Activated T-helper 2 cell treated with anti-CD3 and anti-CD28 coated beads, Interferon-gamma antibody, Interleukin-2, Interleukin-4, amounts not matched to agents 10 μg/mL and 5 μg/mL and 100 μg/mL, durations not matched to agents 14 hours and 24 hours and 36 hours (primary cell): ENCODE measurements around the gene CTBP2. TPM values are rescaled to one million over a fixed set of nuclear protein-coding genes. Genes with fewer than 3 reads are reported as not detected.
"Not testable (repeated sequence)": the region's sequence is repeated elsewhere in the genome, so short reads cannot be mapped to it uniquely, and the experiment has no call there.

ENCODE experiments used
- DNase-seq: peaks from one replicate; pipeline ENCODE4 v3.0.0; 2021; ENCODE audit warnings: low spot score
- H3K27ac Mint-ChIP-seq: one replicate; pipeline ENCODE4 v1.8.0; 2021; ENCODE audit warnings: mixed read lengths
- H3K27me3 Mint-ChIP-seq: one replicate; pipeline ENCODE4 v1.8.0; 2021; ENCODE audit warnings: low read depth, mixed read lengths
- H3K36me3 Mint-ChIP-seq: one replicate; pipeline ENCODE4 v1.8.0; 2021; ENCODE audit warnings: low read depth, mixed read lengths
- H3K4me1 Mint-ChIP-seq: one replicate; pipeline ENCODE4 v1.8.0; 2021; ENCODE audit warnings: low read depth, mixed read lengths
- H3K4me3 Mint-ChIP-seq: one replicate; pipeline ENCODE4 v1.8.0; 2021; ENCODE audit warnings: low read depth, mild to moderate bottlenecking, moderate library complexity, mixed read lengths
- H3K9me3 Mint-ChIP-seq: one replicate; pipeline ENCODE4 v1.8.0; 2021; ENCODE audit warnings: mixed read lengths
- intact Hi-C: fragments of 100-400 bp; cut with micrococcal nuclease; formaldehyde crosslinking; loops from one replicate; pipeline ENCODE4 v1.15.1; 2023
- total RNA-seq: library from RNA; stranded (reverse); gene quantifications from 2 replicates; pipeline ENCODE4 v1.2.3, GENCODE V29; 2022

CTBP2 gene
- total RNA-seq, 1 donor from 2014 or later, result 0.48 TPM

DNA sequence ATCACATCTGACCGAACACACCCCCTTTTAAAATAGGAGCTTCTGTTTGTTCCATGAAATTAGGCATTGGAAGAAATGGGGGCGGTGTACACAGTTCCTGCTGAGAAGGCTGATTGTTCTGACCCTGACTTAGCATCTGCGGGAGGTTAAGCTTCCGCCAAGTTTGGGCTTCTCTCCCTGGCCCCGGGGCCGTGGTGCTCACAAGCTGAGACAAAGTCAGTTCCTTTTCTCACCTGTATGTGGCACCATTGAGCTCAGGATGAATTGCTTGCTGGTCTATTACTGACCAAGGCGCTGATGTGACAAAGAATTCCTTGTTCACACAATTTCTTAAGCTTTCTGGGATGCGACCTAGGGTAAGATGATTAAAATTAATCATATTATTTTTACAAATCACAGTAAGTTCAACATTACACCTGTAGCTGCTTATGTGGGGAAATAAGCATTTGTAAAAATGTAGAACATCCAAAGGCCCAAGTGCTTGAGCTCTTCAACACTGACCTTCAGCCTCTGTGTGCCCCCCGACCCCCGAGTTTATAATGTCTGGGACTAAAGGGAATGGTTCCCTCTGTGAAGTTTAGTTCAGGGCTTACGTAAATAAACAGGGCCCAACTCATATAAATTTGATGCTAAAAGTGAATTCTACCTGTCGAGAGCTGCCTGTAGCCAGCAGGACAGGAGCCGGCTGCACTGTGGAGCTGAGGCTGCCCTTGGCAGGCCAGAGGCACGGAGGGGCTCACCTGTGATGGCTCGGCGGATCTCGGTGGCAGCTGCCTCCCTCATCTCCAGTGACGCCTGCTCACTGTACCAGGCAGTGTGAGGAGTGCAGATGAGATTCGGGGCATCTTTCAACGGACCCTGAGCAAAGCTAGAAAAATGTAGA is 167.7 kb downstream of the CTBP2 start:
- no peaks in the 10 kb centered on the region for H3K9me3 Mint-ChIP-seq
- no peak overlapping the region for H3K4me3 Mint-ChIP-seq
- DNase-seq, result no peak
- H3K27ac Mint-ChIP-seq, result no peak overlapping the region
- intact Hi-C loops, result no loop called here
- no peaks in the 10 kb centered on the region for H3K4me1 Mint-ChIP-seq
- H3K36me3 Mint-ChIP-seq, result peaks cover 14% of the 10 kb centered on the region
- H3K27me3 Mint-ChIP-seq, result no peaks in the 10 kb centered on the region

DNA sequence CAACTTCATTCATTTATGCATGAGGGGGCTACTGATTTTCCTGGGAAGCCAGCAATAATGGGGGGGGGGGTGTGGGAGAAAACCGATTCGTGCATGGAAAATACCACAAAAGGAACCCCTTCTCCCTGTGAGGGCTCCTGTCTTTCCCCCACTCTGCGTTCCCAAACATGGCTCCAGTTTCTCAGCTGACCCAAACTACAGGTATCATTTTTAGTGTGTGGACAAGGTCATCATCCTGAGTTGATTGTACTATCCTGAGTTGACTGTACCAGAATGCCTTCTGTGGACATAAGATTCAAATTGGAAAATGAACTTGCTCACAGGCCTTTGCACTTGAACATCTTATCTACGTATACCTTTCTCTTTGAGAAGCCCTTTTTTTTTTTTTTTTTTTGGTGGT is 168.5 kb downstream of the CTBP2 start:
- H3K4me1 Mint-ChIP-seq, result no peaks in the 10 kb centered on the region
- no peaks in the 10 kb centered on the region for H3K9me3 Mint-ChIP-seq
- H3K4me3 Mint-ChIP-seq, result no peak overlapping the region
- intact Hi-C loops, result no loop called here
- H3K27ac Mint-ChIP-seq, result no peak overlapping the region
- no peaks in the 10 kb centered on the region for H3K27me3 Mint-ChIP-seq
- H3K36me3 Mint-ChIP-seq, result peaks cover 17% of the 10 kb centered on the region
- no peak for DNase-seq

- H3K27me3 Mint-ChIP-seq, result no peaks in the 10 kb centered on the region
- no peak overlapping the region for H3K27ac Mint-ChIP-seq
- peaks cover 17% of the 10 kb centered on the region for H3K36me3 Mint-ChIP-seq
- no peak overlapping the region for H3K4me3 Mint-ChIP-seq
- intact Hi-C loops, result no loop called here
- peak; percentile 4 for DNase-seq
- no peaks in the 10 kb centered on the region for H3K4me1 Mint-ChIP-seq
- H3K9me3 Mint-ChIP-seq, result no peaks in the 10 kb centered on the region
Measured at GRCh38 chr10:124990671-124991625, 169.4 kb downstream of the CTBP2 start.

DNA sequence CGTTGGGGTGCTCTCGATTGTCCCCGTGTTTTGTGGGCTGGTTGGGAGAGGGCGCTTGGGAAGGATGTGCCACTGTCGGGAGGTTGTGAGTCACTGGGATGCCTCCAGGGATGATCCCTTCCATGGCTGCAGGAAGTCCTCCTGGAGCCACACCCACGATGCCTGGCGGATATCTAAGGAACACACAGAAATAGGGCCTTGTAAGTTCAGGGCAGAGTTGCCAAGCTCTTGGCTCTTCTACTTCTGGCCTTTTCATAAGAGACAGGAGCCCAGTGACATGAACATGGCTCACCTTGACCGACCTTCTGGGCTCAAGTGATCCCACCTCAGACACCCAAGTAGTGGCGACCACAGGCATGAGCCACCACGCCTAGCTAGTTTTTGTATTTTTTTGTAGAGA is 170.8 kb downstream of the CTBP2 start:
- Mint-ChIP-seq H3K4me1 (no peaks in the 10 kb centered on the region), H3K27ac (no peak overlapping the region), H3K36me3 (peaks cover 29% of the 10 kb centered on the region), H3K4me3 (no peak overlapping the region), H3K9me3 (no peaks in the 10 kb centered on the region), H3K27me3 (no peaks in the 10 kb centered on the region)
- intact Hi-C loops, result no loop called here
- DNase-seq, result no peak

- DNase-seq, H3K27me3 Mint-ChIP-seq, intact Hi-C loops, H3K4me3 Mint-ChIP-seq, H3K4me1 Mint-ChIP-seq, H3K9me3 Mint-ChIP-seq, H3K27ac Mint-ChIP-seq: not testable (repeated sequence)
- H3K36me3 Mint-ChIP-seq, result peaks cover 34% of the 10 kb centered on the region
Measured at GRCh38 chr10:124988753-124989152, 171.6 kb downstream of the CTBP2 start.

DNA sequence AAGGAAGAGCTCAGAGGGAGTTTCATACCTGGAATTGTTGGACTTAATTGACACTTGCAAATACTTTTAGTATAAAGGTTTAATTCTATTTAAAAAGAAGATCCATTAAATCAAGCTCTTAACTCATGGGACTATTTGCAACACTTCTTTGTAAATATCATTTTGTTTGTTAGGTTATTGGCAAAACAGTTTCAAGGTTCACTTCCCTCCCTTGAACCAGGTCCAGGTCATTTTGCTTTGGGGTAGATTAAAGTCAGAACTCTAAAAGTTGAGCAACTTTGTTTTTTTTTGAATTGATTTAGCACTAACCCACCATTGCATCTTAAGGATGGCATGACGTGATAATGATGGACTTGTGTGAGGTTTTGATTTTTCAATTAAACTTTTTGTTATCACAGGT is 172.6 kb downstream of the CTBP2 start:
- Mint-ChIP-seq H3K27me3 (no peaks in the 10 kb centered on the region), H3K4me3 (no peak overlapping the region), H3K9me3 (no peaks in the 10 kb centered on the region), H3K27ac (no peak overlapping the region), H3K4me1 (peaks cover 10% of the 10 kb centered on the region), H3K36me3 (peaks cover 43% of the 10 kb centered on the region)
- intact Hi-C loops, result no loop called here
- DNase-seq, result no peak

- H3K27ac Mint-ChIP-seq, result no peak overlapping the region
- H3K36me3 Mint-ChIP-seq, result peaks cover 59% of the 10 kb centered on the region
- DNase-seq, result no peak
- H3K27me3 Mint-ChIP-seq, result no peaks in the 10 kb centered on the region
- intact Hi-C loops, result no loop called here
- H3K4me3 Mint-ChIP-seq, result no peak overlapping the region
- no peaks in the 10 kb centered on the region for H3K9me3 Mint-ChIP-seq
- H3K4me1 Mint-ChIP-seq, result peaks cover 11% of the 10 kb centered on the region
Measured at GRCh38 chr10:124985162-124985561, 175.2 kb downstream of the CTBP2 start.

GRCh38 chr10:124984376-124984775 is 176.0 kb downstream of the CTBP2 start:
- peaks cover 11% of the 10 kb centered on the region for H3K4me1 Mint-ChIP-seq
- DNase-seq, result no peak
- H3K27me3 Mint-ChIP-seq, result no peaks in the 10 kb centered on the region
- H3K27ac Mint-ChIP-seq, result no peak overlapping the region
- H3K36me3 Mint-ChIP-seq, result peaks cover 59% of the 10 kb centered on the region
- H3K4me3 Mint-ChIP-seq, result no peak overlapping the region
- H3K9me3 Mint-ChIP-seq, result no peaks in the 10 kb centered on the region
- intact Hi-C loops, result no loop called here

DNA sequence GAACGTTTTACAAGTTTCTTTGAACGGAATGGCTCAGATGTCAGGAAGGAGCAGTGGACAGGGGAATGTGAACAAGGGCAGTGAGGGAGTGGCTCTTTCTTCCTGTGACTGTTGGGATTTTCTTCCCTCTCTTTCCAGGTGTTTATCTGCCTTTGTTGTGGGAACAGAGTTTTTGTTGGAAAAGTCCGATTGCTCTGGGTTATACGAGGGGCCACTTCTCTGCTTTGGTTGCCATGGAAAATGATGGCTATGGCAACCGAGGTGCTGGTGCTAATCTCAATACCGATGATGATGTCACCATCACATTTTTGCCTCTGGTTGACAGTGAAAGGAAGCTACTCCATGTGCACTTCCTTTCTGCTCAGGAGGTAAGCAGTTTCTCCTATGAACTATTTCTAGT is 177.0 kb downstream of the CTBP2 start:
- H3K9me3 Mint-ChIP-seq, result no peaks in the 10 kb centered on the region
- no peak for DNase-seq
- intact Hi-C loops, result no loop called here
- H3K36me3 Mint-ChIP-seq, result peaks cover 57% of the 10 kb centered on the region
- H3K4me3 Mint-ChIP-seq, result no peak overlapping the region
- peaks cover 11% of the 10 kb centered on the region for H3K4me1 Mint-ChIP-seq
- H3K27ac Mint-ChIP-seq, result no peak overlapping the region
- H3K27me3 Mint-ChIP-seq, result no peaks in the 10 kb centered on the region

DNA sequence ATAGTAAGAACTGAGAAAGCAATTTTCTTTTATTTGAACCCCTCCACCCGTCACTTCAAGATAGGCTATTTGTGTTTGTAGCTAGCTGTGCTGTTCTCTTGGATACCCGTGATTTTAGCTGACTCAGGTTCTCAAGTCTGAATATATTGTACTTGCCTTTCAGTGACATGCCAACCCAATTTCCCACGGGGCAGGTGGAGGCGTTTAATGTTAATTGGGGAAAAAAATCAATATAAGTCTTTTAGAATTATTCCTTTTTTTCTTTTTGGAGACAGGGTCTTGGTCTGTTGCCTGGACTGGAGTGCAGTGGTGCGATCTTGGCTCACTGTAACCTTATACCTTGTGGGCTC is 182.0 kb downstream of the CTBP2 start:
- H3K4me3 Mint-ChIP-seq, result no peak overlapping the region
- H3K36me3 Mint-ChIP-seq, result peaks cover 56% of the 10 kb centered on the region
- no peak overlapping the region for H3K27ac Mint-ChIP-seq
- DNase-seq, result no peak
- H3K4me1 Mint-ChIP-seq, result peaks cover 15% of the 10 kb centered on the region
- intact Hi-C loops, result no loop called here
- H3K9me3 Mint-ChIP-seq, result no peaks in the 10 kb centered on the region
- H3K27me3 Mint-ChIP-seq, result no peaks in the 10 kb centered on the region

- no peak overlapping the region for H3K27ac Mint-ChIP-seq
- H3K27me3 Mint-ChIP-seq, result no peaks in the 10 kb centered on the region
- H3K9me3 Mint-ChIP-seq, result no peaks in the 10 kb centered on the region
- no peak overlapping the region for H3K4me3 Mint-ChIP-seq
- H3K36me3 Mint-ChIP-seq, result peaks cover 52% of the 10 kb centered on the region
- intact Hi-C loops, result no loop called here
- H3K4me1 Mint-ChIP-seq, result peaks cover 10% of the 10 kb centered on the region
- no peak for DNase-seq
Measured at GRCh38 chr10:124977648-124978375, 182.6 kb downstream of the CTBP2 start.

GRCh38 chr10:124977161-124977560 is 183.2 kb downstream of the CTBP2 start:
- Mint-ChIP-seq H3K4me3 (no peak overlapping the region), H3K27me3 (no peaks in the 10 kb centered on the region), H3K27ac (no peak overlapping the region), H3K36me3 (peaks cover 47% of the 10 kb centered on the region), H3K4me1 (peaks cover 9% of the 10 kb centered on the region), H3K9me3 (no peaks in the 10 kb centered on the region)
- intact Hi-C loops, result no loop called here
- no peak for DNase-seq
